Body of pancreas (tissue), 4 donors: ENCODE results near the gene ALKAL2.

Experiments
- POLR2A ChIP-seq, 3 donors: fragments of 450-650 bp; IDR thresholded peaks; one replicate each; pipeline ENCODE4 v1.6.1; 2016; ENCODE audit warnings: antibody characterized with exemption in 3 of 3, mild to moderate bottlenecking in 2 of 3
- TF ChIP-seq, protein P1 (sequence below), 7 experiments: fragments of 450-650 bp in 4 of 7; fragments of 200-600 bp in 3 of 7; sonication (generic) in 3 of 7; IDR thresholded peaks; one replicate each; pipeline ENCODE4 v1.5.1; 2016 to 2019; ENCODE audit warnings: antibody characterized with exemption in 7 of 7

DNA sequence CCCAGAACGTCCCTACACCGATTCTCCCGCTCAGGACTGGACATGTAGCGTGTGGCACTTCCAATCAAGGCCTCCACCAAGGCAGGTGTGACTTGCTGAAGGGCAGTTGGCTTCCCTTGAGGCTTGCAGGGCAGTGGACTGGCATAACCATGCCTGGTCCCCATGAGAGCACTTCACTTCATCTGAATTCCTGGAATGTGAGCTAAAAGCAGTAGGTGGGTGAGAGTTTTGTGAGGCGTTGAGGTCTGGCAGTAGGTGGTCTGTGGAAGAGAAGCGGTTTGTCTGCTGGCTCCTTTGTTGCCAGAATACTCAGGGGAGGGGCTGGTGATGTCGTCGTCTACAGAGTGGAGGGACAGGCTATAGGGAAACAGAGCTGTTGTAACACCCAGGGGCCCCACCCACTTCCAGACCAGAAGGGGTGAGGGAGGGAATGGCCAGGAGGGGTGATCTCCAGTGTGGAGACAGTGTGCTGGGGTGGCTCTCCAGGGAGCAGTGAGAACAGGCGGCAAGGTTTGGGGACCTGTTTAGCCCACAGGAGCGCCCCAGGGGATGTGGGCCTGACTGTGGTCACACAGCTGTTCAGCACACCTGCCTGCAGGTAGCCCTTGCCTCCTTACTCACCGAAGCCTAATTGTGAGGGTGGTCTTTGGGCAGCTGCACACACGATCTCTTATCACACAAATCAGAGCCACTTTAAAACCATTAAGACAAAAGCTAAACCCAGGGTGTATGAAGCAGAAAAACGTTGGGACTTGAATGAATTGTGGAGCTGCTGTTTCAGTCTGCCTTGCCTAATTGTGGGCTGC, 21.5 kb upstream of the ALKAL2 start:
- no peak for TF ChIP-seq POLR2A (IDR thresholded peaks at IDR 0.05)
- TF ChIP-seq, protein P1, sequence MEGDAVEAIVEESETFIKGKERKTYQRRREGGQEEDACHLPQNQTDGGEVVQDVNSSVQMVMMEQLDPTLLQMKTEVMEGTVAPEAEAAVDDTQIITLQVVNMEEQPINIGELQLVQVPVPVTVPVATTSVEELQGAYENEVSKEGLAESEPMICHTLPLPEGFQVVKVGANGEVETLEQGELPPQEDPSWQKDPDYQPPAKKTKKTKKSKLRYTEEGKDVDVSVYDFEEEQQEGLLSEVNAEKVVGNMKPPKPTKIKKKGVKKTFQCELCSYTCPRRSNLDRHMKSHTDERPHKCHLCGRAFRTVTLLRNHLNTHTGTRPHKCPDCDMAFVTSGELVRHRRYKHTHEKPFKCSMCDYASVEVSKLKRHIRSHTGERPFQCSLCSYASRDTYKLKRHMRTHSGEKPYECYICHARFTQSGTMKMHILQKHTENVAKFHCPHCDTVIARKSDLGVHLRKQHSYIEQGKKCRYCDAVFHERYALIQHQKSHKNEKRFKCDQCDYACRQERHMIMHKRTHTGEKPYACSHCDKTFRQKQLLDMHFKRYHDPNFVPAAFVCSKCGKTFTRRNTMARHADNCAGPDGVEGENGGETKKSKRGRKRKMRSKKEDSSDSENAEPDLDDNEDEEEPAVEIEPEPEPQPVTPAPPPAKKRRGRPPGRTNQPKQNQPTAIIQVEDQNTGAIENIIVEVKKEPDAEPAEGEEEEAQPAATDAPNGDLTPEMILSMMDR (IDR thresholded peaks at IDR 0.05), result no peak
